ENCODE measurements around the gene CTSH.

The CTSH gene

GRCh38 chr15:78950343-78950742, 5.5 kb upstream of the CTSH start:
- Histone ChIP-seq H3K27me3 (replicated peaks in 2 of 5; ENCODE audit: control insufficient read depth in 4 of 5, insufficient read depth in 5 of 5, low read length in 4 of 5) (peaks cover 0 to 3% (median 0%) of the 10 kb centered on the region in 5 experiments), H3K4me1 (ENCODE audit: control extremely low read depth in 1 of 4, control insufficient read depth in 4 of 4, insufficient read depth in 4 of 4, low read length in 3 of 4) (peaks cover 0 to 19% (median 4%) of the 10 kb centered on the region in 4 experiments), H3K27ac (ENCODE audit: insufficient read depth in 1 of 2, low read depth in 1 of 2, low read length in 2 of 2, poor library complexity in 1 of 2, severe bottlenecking in 2 of 2) (no peak overlapping the region), H3K36me3 (ENCODE audit: control insufficient read depth in 4 of 4, insufficient read depth in 4 of 4, low read length in 3 of 4) (no peaks in the 10 kb centered on the region), H3K4me3 (ENCODE audit: control insufficient read depth in 1 of 7, extremely low read depth in 1 of 7, insufficient read depth in 4 of 7, low read depth in 2 of 7, low read length in 6 of 7) (no peak overlapping the region), H3K9me3 (ENCODE audit: control extremely low read depth in 1 of 5, control insufficient read depth in 4 of 5, insufficient read depth in 2 of 5, low read depth in 1 of 5, low read length in 4 of 5) (no peaks in the 10 kb centered on the region)
- 100% methylated on average over 3 of the region's 9 CpGs for WGBS (ENCODE audit: insufficient coverage)
- DNase-seq = no peak
- CTCF ChIA-PET = no interaction called here
- POLR2A ChIA-PET = no interaction called here

DNA sequence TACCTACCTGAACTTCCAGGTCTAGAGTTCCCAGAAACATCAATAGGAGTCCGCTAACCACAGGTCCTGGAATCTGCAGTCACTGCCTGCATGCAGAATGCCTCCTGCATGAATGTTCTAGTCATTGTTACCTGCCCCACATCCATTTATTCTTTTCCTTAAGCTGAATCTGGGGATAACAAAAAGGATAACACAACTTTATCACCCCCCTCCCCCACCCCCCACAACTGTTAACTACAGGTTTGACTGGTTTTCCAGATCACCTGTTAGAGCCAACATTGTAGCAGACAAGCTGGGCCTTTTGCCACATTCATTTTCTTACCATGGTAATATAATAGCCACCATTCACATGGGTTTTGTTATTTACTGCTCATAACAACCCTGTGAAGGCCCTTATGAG, 4.6 kb upstream of the CTSH start:
- Histone ChIP-seq H3K36me3 (ENCODE audit: control insufficient read depth in 4 of 4, insufficient read depth in 4 of 4, low read length in 3 of 4) (no peaks in the 10 kb centered on the region), H3K4me3 (ENCODE audit: control insufficient read depth in 1 of 7, extremely low read depth in 1 of 7, insufficient read depth in 4 of 7, low read depth in 2 of 7, low read length in 6 of 7) (no peak overlapping the region), H3K27me3 (replicated peaks in 2 of 5; ENCODE audit: control insufficient read depth in 4 of 5, insufficient read depth in 5 of 5, low read length in 4 of 5) (peaks cover 0 to 7% (median 3%) of the 10 kb centered on the region in 5 experiments), H3K27ac (ENCODE audit: insufficient read depth in 1 of 2, low read depth in 1 of 2, low read length in 2 of 2, poor library complexity in 1 of 2, severe bottlenecking in 2 of 2) (no peak overlapping the region), H3K4me1 (ENCODE audit: control extremely low read depth in 1 of 4, control insufficient read depth in 4 of 4, insufficient read depth in 4 of 4, low read length in 3 of 4) (peaks cover 0 to 26% (median 12%) of the 10 kb centered on the region in 4 experiments), H3K9me3 (ENCODE audit: control extremely low read depth in 1 of 5, control insufficient read depth in 4 of 5, insufficient read depth in 2 of 5, low read depth in 1 of 5, low read length in 4 of 5) (no peaks in the 10 kb centered on the region)
- no peak for DNase-seq
- ChIA-PET POLR2A (no interaction called here), CTCF (interaction anchor here (1.0 kb wide), 1 partner anchor 14 kb away, joined by 3 read pairs; no protein-coding TSS in a partner anchor)
- WGBS (ENCODE audit: insufficient coverage) = 0% methylated on average over 1 of the region's 1 CpG

DNA sequence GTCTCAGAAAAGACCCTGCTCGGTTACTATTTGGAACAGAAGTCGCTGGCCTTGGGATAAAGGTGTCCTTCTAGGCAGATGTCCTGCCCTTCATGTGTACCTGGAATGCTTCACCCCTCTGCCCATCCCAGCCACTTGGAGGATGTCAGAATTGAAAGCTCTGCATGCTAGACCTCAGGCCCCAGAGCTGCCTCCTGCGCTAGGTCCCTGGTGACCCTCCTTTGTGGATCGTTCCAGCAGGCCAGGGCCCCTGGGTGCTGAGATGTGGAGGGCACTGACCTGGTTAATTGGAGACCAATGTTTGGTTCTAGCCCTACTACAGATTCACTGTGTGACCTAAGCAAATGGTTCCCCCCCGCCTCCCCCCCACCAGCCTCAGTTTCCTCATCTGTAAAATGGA, 2.7 kb upstream of the CTSH start:
- POLR2A ChIA-PET = no interaction called here
- DNase-seq = no peak

DNA sequence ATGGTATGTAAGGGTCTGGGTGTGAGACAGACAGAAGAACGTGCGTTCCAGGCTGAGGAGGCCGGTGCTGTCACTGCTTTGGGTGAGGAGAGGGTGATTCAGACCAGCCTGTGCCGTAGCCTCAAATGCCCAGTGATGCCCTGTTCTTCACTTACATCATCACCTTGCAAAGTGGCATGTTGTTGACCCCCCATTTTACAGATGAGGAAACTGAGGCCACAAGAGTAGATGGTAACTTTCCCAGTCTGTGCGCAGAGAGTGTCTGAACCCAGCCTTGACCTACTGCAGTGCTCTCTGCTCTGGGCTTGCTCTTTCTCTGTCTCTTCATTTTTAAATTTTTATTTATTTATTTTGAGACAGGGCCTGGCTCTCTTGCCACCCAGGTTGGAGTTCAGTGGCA, 1.6 kb upstream of the CTSH start:
- Histone ChIP-seq H3K27me3 (replicated peaks in 2 of 5; ENCODE audit: control insufficient read depth in 4 of 5, insufficient read depth in 5 of 5, low read length in 4 of 5) (peaks cover 0 to 25% (median 8%) of the 10 kb centered on the region in 5 experiments), H3K27ac (ENCODE audit: insufficient read depth in 1 of 2, low read depth in 1 of 2, low read length in 2 of 2, poor library complexity in 1 of 2, severe bottlenecking in 2 of 2) (no peak overlapping the region), H3K4me1 (ENCODE audit: control extremely low read depth in 1 of 4, control insufficient read depth in 4 of 4, insufficient read depth in 4 of 4, low read length in 3 of 4) (peaks cover 0 to 26% (median 13%) of the 10 kb centered on the region in 4 experiments), H3K9me3 (ENCODE audit: control extremely low read depth in 1 of 5, control insufficient read depth in 4 of 5, insufficient read depth in 2 of 5, low read depth in 1 of 5, low read length in 4 of 5) (no peaks in the 10 kb centered on the region), H3K36me3 (ENCODE audit: control insufficient read depth in 4 of 4, insufficient read depth in 4 of 4, low read length in 3 of 4) (no peaks in the 10 kb centered on the region), H3K4me3 (ENCODE audit: control insufficient read depth in 1 of 7, extremely low read depth in 1 of 7, insufficient read depth in 4 of 7, low read depth in 2 of 7, low read length in 6 of 7) (no peak overlapping the region)
- ChIA-PET POLR2A (interaction anchor here (0.6 kb wide), 1 partner anchor 1944 kb away, joined by 3 read pairs; no protein-coding TSS in a partner anchor), CTCF (interaction anchor here (1.0 to 1.2 kb wide), 3 partner anchors 33 to 54 kb away, joined by 3 to 4 read pairs (median 3); no protein-coding TSS in a partner anchor)
- DNase-seq = no peak
- WGBS (ENCODE audit: insufficient coverage) = 92% methylated on average over 4 of the region's 5 CpGs

More for the DNA sequence above, 2.7 kb upstream of the CTSH start:
- Histone ChIP-seq H3K27me3 (replicated peaks in 2 of 5; ENCODE audit: control insufficient read depth in 4 of 5, insufficient read depth in 5 of 5, low read length in 4 of 5) (peaks cover 0 to 25% (median 8%) of the 10 kb centered on the region in 5 experiments), H3K4me3 (ENCODE audit: control insufficient read depth in 1 of 7, extremely low read depth in 1 of 7, insufficient read depth in 4 of 7, low read depth in 2 of 7, low read length in 6 of 7) (no peak overlapping the region), H3K36me3 (ENCODE audit: control insufficient read depth in 4 of 4, insufficient read depth in 4 of 4, low read length in 3 of 4) (no peaks in the 10 kb centered on the region), H3K27ac (ENCODE audit: insufficient read depth in 1 of 2, low read depth in 1 of 2, low read length in 2 of 2, poor library complexity in 1 of 2, severe bottlenecking in 2 of 2) (no peak overlapping the region), H3K4me1 (ENCODE audit: control extremely low read depth in 1 of 4, control insufficient read depth in 4 of 4, insufficient read depth in 4 of 4, low read length in 3 of 4) (peaks cover 0 to 30% (median 13%) of the 10 kb centered on the region in 4 experiments), H3K9me3 (ENCODE audit: control extremely low read depth in 1 of 5, control insufficient read depth in 4 of 5, insufficient read depth in 2 of 5, low read depth in 1 of 5, low read length in 4 of 5) (no peaks in the 10 kb centered on the region)
- 85% methylated on average over 4 of the region's 5 CpGs for WGBS (ENCODE audit: insufficient coverage)
- CTCF ChIA-PET = interaction anchor here (1.1 kb wide), 1 partner anchor 53 kb away, joined by 3 read pairs; no protein-coding TSS in a partner anchor

- CTCF ChIA-PET = interaction anchor here (1.1 to 1.8 kb wide), 3 partner anchors 35 to 63 kb away, joined by 3 to 6 read pairs (median 4); no protein-coding TSS in a partner anchor
These were observed 632 bp downstream of the CTSH start for GRCh38 chr15:78944202-78944625.

GRCh38 chr15:78943692-78944091, 1.2 kb downstream of the CTSH start:
- POLR2A ChIA-PET = no interaction called here
- H3K4me3 ChIP-seq (ENCODE audit: control insufficient read depth in 1 of 7, extremely low read depth in 1 of 7, insufficient read depth in 4 of 7, low read depth in 2 of 7, low read length in 6 of 7) = peak overlapping the region in 1 of 7 experiments; percentile 17
- WGBS (ENCODE audit: insufficient coverage) = 95% methylated on average over 6 of the region's 7 CpGs
- no peaks in the 10 kb centered on the region for H3K9me3 ChIP-seq (ENCODE audit: control extremely low read depth in 1 of 5, control insufficient read depth in 4 of 5, insufficient read depth in 2 of 5, low read depth in 1 of 5, low read length in 4 of 5)
- H3K27me3 ChIP-seq (replicated peaks in 2 of 5; ENCODE audit: control insufficient read depth in 4 of 5, insufficient read depth in 5 of 5, low read length in 4 of 5) = peaks cover 0 to 25% (median 8%) of the 10 kb centered on the region in 5 experiments
- no peak for DNase-seq
- H3K36me3 ChIP-seq (ENCODE audit: control insufficient read depth in 4 of 4, insufficient read depth in 4 of 4, low read length in 3 of 4) = no peaks in the 10 kb centered on the region
- peaks cover 2 to 36% (median 11%) of the 10 kb centered on the region in 4 experiments for H3K4me1 ChIP-seq (ENCODE audit: control extremely low read depth in 1 of 4, control insufficient read depth in 4 of 4, insufficient read depth in 4 of 4, low read length in 3 of 4)
- H3K27ac ChIP-seq (ENCODE audit: insufficient read depth in 1 of 2, low read depth in 1 of 2, low read length in 2 of 2, poor library complexity in 1 of 2, severe bottlenecking in 2 of 2) = no peak overlapping the region
- CTCF ChIA-PET = interaction anchor here (1.3 to 1.8 kb wide), 2 partner anchors 55 to 63 kb away, joined by 4 to 6 read pairs; no protein-coding TSS in a partner anchor

More at GRCh38 chr15:78944202-78944625, 632 bp downstream of the CTSH start:
- peak overlapping the region in 4 of 7 experiments; percentile 53 to 69 (median 60) for H3K4me3 ChIP-seq (ENCODE audit: control insufficient read depth in 1 of 7, extremely low read depth in 1 of 7, insufficient read depth in 4 of 7, low read depth in 2 of 7, low read length in 6 of 7)
- whole genome bisulfite sequencing (ENCODE audit: insufficient coverage) = 85% methylated on average over 10 of the region's 12 CpGs
- H3K9me3 ChIP-seq (ENCODE audit: control extremely low read depth in 1 of 5, control insufficient read depth in 4 of 5, insufficient read depth in 2 of 5, low read depth in 1 of 5, low read length in 4 of 5) = no peaks in the 10 kb centered on the region
- H3K4me1 ChIP-seq (ENCODE audit: control extremely low read depth in 1 of 4, control insufficient read depth in 4 of 4, insufficient read depth in 4 of 4, low read length in 3 of 4) = peaks cover 0 to 31% (median 11%) of the 10 kb centered on the region in 4 experiments
- POLR2A ChIA-PET = no interaction called here
- H3K27ac ChIP-seq (ENCODE audit: insufficient read depth in 1 of 2, low read depth in 1 of 2, low read length in 2 of 2, poor library complexity in 1 of 2, severe bottlenecking in 2 of 2) = no peak overlapping the region
- no peak for DNase-seq
- peaks cover 0 to 25% (median 8%) of the 10 kb centered on the region in 5 experiments for H3K27me3 ChIP-seq (replicated peaks in 2 of 5; ENCODE audit: control insufficient read depth in 4 of 5, insufficient read depth in 5 of 5, low read length in 4 of 5)
- no peaks in the 10 kb centered on the region for H3K36me3 ChIP-seq (ENCODE audit: control insufficient read depth in 4 of 4, insufficient read depth in 4 of 4, low read length in 3 of 4)

DNA sequence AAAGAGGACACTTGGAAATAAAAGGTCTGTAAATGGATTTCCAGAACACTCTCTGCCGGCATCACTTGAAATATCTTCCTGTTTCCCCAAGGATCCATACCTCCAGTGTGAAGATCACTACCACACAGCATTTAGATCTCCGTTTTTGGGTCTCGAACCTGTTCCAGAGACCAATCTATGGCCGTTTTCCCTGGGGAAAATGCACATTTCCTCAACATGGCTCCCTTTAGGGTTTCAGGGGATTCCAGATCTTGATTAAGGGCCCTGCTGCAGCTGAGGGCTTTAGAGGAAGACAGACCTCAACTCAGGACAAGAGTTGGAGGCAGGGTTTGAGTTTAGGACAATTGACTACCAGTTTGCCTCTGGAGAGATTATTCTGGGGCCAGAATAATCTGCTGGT, 2.1 kb downstream of the CTSH start:
- ChIA-PET CTCF (no interaction called here), POLR2A (no interaction called here)
- Histone ChIP-seq H3K36me3 (ENCODE audit: control insufficient read depth in 4 of 4, insufficient read depth in 4 of 4, low read length in 3 of 4) (no peaks in the 10 kb centered on the region), H3K27me3 (replicated peaks in 2 of 5; ENCODE audit: control insufficient read depth in 4 of 5, insufficient read depth in 5 of 5, low read length in 4 of 5) (peaks cover 0 to 25% (median 8%) of the 10 kb centered on the region in 5 experiments), H3K27ac (ENCODE audit: insufficient read depth in 1 of 2, low read depth in 1 of 2, low read length in 2 of 2, poor library complexity in 1 of 2, severe bottlenecking in 2 of 2) (no peak overlapping the region), H3K4me1 (ENCODE audit: control extremely low read depth in 1 of 4, control insufficient read depth in 4 of 4, insufficient read depth in 4 of 4, low read length in 3 of 4) (peaks cover 6 to 42% (median 11%) of the 10 kb centered on the region in 4 experiments), H3K9me3 (ENCODE audit: control extremely low read depth in 1 of 5, control insufficient read depth in 4 of 5, insufficient read depth in 2 of 5, low read depth in 1 of 5, low read length in 4 of 5) (no peaks in the 10 kb centered on the region), H3K4me3 (ENCODE audit: control insufficient read depth in 1 of 7, extremely low read depth in 1 of 7, insufficient read depth in 4 of 7, low read depth in 2 of 7, low read length in 6 of 7) (no peak overlapping the region)
- 100% methylated on average over 4 of the region's 4 CpGs for WGBS (ENCODE audit: insufficient coverage)
- no peak for DNase-seq
